ENCODE measurements around the gene ZNF804B.

The ZNF804B gene

DNA sequence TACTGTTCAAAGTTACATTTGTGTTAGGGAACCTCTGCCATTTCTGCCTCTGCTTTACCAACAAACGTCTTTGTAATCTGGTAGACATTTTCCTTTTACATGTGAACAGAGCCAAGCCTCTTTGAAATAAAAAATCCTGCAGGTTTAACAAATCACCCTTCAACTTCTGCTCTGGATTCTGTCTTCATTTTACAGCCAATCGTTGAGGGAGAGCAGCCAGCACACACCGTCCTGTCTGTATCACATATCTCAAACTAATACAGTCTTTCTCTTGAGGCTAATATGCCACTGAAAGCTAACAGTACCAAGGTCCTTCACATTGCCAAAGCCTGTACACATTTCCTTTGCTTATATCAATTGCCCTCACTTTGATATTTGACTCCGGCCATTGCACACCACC lies 504.6 kb downstream of the ZNF804B start:
- H3K9me3 ChIP-seq (ENCODE audit: control insufficient read depth, insufficient read depth, low read length) = no peaks in the 10 kb centered on the region
- no peak overlapping the region for H3K27ac ChIP-seq (ENCODE audit: low read depth, low read length)
- H3K27me3 ChIP-seq (ENCODE audit: control insufficient read depth, insufficient read depth, low read length) = no peaks in the 10 kb centered on the region
- no peak overlapping the region for H3K4me3 ChIP-seq (ENCODE audit: low read depth, low read length)
- H3K9ac ChIP-seq (ENCODE audit: low read depth, low read length) = no peak overlapping the region
- H3K4me1 ChIP-seq (ENCODE audit: control insufficient read depth, insufficient read depth, low read length) = no peaks in the 10 kb centered on the region
- H3K36me3 ChIP-seq (ENCODE audit: control insufficient read depth, insufficient read depth, low read length) = no peaks in the 10 kb centered on the region

DNA sequence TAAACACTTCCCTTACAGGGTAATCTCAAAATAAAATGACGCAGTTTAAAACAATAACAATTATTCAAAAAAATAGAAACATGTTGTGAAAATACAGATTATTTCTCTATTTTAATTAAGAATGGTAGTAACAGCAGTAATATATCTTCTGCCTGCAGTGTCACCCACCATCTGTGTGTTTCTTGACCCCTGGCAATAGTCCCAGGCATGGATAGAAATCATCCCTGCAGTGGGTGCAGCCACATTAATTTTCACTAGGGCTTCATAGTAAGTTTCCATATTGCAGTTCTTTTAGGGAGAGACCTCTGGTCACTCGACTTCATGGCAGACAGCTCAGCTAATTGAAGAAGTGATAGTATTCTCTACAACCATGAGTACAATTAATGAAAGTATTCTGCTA lies 506.1 kb downstream of the ZNF804B start:
- H3K36me3 ChIP-seq (ENCODE audit: control insufficient read depth, insufficient read depth, low read length) = no peaks in the 10 kb centered on the region
- no peaks in the 10 kb centered on the region for H3K9me3 ChIP-seq (ENCODE audit: control insufficient read depth, insufficient read depth, low read length)
- H3K9ac ChIP-seq (ENCODE audit: low read depth, low read length) = no peak overlapping the region
- H3K27ac ChIP-seq (ENCODE audit: low read depth, low read length) = no peak overlapping the region
- H3K4me1 ChIP-seq (ENCODE audit: control insufficient read depth, insufficient read depth, low read length) = no peaks in the 10 kb centered on the region
- no peaks in the 10 kb centered on the region for H3K27me3 ChIP-seq (ENCODE audit: control insufficient read depth, insufficient read depth, low read length)
- H3K4me3 ChIP-seq (ENCODE audit: low read depth, low read length) = no peak overlapping the region

DNA sequence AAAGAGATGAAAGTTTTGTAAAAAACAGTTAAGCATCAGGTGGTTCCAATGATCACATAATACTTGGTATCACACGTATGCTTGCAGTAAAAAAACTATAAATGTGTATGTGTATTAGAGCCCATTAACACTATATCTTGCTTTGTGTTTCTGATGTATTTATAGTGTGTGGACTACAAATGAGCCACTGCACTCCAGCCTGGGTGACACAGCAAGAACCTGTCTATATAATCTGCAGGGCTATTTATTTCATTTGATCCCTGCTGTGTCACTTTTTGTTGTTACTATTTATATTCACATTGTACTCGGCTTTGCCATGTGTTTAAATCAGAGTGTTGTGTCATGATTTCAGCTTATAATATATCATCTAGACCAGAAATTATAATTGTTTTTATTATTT lies 523.8 kb downstream of the ZNF804B start:
- H3K27ac ChIP-seq (ENCODE audit: low read depth, low read length) = no peak overlapping the region
- H3K4me3 ChIP-seq (ENCODE audit: low read depth, low read length) = no peak overlapping the region
- no peaks in the 10 kb centered on the region for H3K36me3 ChIP-seq (ENCODE audit: control insufficient read depth, insufficient read depth, low read length)
- no peaks in the 10 kb centered on the region for H3K4me1 ChIP-seq (ENCODE audit: control insufficient read depth, insufficient read depth, low read length)
- no peaks in the 10 kb centered on the region for H3K9me3 ChIP-seq (ENCODE audit: control insufficient read depth, insufficient read depth, low read length)
- H3K9ac ChIP-seq (ENCODE audit: low read depth, low read length) = no peak overlapping the region
- no peaks in the 10 kb centered on the region for H3K27me3 ChIP-seq (ENCODE audit: control insufficient read depth, insufficient read depth, low read length)

DNA sequence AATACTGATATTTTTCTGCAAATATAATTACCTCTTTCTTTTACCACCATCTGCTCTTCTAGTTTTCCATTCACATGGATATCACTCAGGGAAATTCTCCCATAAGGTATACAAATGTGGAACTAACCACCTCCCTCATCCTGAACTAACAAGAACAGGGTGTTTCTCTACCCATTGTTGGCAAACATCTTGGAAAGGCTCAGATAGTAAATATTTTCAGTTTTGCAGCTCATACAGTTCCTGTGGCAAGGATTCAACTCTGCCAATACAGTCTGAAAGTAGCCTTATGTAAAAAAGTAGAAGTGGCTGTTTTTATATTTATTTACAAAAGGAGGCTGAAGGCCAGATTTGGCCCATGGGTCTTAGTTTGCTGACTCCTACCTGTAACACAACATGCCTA lies 549.0 kb downstream of the ZNF804B start:
- H3K9ac ChIP-seq (ENCODE audit: low read depth, low read length) = no peak overlapping the region
- no peaks in the 10 kb centered on the region for H3K4me1 ChIP-seq (ENCODE audit: control insufficient read depth, insufficient read depth, low read length)
- no peaks in the 10 kb centered on the region for H3K9me3 ChIP-seq (ENCODE audit: control insufficient read depth, insufficient read depth, low read length)
- no peaks in the 10 kb centered on the region for H3K36me3 ChIP-seq (ENCODE audit: control insufficient read depth, insufficient read depth, low read length)
- no peak overlapping the region for H3K27ac ChIP-seq (ENCODE audit: low read depth, low read length)
- no peak overlapping the region for H3K4me3 ChIP-seq (ENCODE audit: low read depth, low read length)
- no peaks in the 10 kb centered on the region for H3K27me3 ChIP-seq (ENCODE audit: control insufficient read depth, insufficient read depth, low read length)

DNA sequence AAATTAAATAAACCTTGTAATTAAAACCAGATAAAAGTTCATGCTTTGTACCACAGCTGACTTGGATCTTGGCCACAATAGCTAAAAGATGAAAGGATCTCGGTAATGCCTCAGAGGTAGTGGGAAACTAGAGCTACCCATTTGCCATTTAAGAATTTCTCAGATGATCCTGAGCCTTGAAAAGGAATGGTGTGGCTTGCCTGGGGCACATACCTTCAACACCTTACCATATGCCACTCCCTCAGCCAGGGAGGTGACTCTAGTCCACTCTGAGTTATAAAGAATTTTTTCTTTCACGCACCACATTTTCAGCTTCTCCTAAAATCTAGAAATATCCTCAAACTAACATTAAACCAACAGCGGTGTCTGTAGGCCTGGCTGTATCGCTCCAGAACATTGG lies 552.4 kb downstream of the ZNF804B start:
- no peaks in the 10 kb centered on the region for H3K4me1 ChIP-seq (ENCODE audit: control insufficient read depth, insufficient read depth, low read length)

DNA sequence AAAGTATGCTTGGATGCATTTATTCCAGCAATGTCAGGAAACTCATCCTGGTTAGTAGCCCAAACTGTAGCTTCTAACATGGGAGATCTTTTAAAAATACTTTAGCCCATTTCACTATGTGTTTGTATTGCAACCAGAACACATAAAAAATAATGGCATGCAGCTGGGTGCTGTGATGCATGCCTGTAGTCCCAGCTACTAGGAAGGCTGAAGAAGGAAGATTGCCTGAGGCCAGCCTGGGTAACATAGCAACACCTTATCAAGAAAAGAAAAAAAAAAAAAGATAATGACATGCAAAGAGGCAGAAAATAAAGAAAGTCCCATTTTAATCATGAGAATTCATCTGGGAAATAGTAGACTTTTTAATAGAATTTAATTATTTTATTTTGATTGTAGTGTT lies 553.1 kb downstream of the ZNF804B start:
- no peak overlapping the region for H3K4me3 ChIP-seq (ENCODE audit: low read depth, low read length)
- H3K9ac ChIP-seq (ENCODE audit: low read depth, low read length) = no peak overlapping the region
- no peaks in the 10 kb centered on the region for H3K9me3 ChIP-seq (ENCODE audit: control insufficient read depth, insufficient read depth, low read length)
- no peaks in the 10 kb centered on the region for H3K4me1 ChIP-seq (ENCODE audit: control insufficient read depth, insufficient read depth, low read length)
- H3K27ac ChIP-seq (ENCODE audit: low read depth, low read length) = no peak overlapping the region
- no peaks in the 10 kb centered on the region for H3K27me3 ChIP-seq (ENCODE audit: control insufficient read depth, insufficient read depth, low read length)
- H3K36me3 ChIP-seq (ENCODE audit: control insufficient read depth, insufficient read depth, low read length) = no peaks in the 10 kb centered on the region

More for the DNA sequence above, 552.4 kb downstream of the ZNF804B start:
- Histone ChIP-seq H3K27me3 (ENCODE audit: control insufficient read depth, insufficient read depth, low read length) (no peaks in the 10 kb centered on the region), H3K36me3 (ENCODE audit: control insufficient read depth, insufficient read depth, low read length) (no peaks in the 10 kb centered on the region), H3K4me3 (ENCODE audit: low read depth, low read length) (no peak overlapping the region), H3K9ac (ENCODE audit: low read depth, low read length) (no peak overlapping the region), H3K27ac (ENCODE audit: low read depth, low read length) (no peak overlapping the region), H3K9me3 (ENCODE audit: control insufficient read depth, insufficient read depth, low read length) (no peaks in the 10 kb centered on the region)

DNA sequence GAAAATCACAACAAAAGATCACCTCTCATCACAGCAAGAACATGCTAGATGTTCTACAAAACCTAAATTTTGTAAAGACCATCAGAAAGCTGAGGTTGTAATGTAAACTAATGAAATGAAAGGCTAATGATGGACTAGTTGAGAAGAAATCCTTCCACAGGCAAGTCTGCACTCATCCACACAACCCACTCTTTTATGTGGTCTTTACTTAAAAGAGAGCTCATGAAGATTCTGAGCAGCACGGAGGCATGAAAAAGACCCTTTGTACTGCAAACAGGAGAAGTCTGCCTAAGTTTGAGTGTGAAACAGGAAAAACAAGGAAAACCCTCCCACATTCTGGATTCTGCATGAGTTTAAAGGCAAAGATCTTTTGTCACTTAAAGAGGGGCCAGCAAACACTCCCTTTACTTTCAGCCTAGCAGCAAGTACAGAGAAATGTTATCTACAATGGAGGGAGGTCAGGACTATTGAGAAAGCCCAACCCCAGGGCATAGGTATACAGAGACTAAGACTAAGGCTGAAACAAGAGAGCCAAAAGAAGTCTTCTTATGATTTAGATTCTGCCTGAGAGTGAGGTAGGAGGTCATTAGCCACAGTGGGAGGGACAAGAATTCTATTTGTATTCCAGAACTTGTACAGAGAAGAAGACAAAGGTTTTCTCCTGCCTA lies 557.2 kb downstream of the ZNF804B start:
- Histone ChIP-seq H3K9ac (ENCODE audit: low read depth, low read length) (no peak overlapping the region), H3K36me3 (ENCODE audit: control insufficient read depth, insufficient read depth, low read length) (no peaks in the 10 kb centered on the region), H3K9me3 (ENCODE audit: control insufficient read depth, insufficient read depth, low read length) (no peaks in the 10 kb centered on the region; the same call in 1 of the 2 replicates), H3K27me3 (ENCODE audit: control insufficient read depth, insufficient read depth, low read length) (no peaks in the 10 kb centered on the region), H3K4me3 (ENCODE audit: low read depth, low read length) (no peak overlapping the region), H3K27ac (ENCODE audit: low read depth, low read length) (no peak overlapping the region), H3K4me1 (ENCODE audit: control insufficient read depth, insufficient read depth, low read length) (no peaks in the 10 kb centered on the region)

DNA sequence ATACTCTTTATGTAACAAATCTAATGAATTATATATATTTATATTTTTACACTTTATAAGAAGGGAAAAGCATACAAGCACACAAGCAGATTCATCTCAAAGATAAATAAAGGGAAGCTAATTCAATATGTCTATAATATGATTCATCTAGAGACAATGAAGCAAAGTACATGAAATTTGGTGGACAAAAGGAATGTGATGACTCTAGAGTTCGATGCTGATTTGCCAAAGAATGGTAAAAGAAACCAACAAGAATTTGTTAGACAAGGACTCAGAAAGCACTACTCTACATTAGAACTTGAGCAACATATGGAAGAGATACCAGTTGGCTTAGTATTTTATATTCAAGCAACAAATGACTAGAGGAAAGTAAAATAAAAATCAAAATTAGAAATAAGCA lies 572.5 kb downstream of the ZNF804B start:
- Histone ChIP-seq H3K27me3 (ENCODE audit: control insufficient read depth, insufficient read depth, low read length) (no peaks in the 10 kb centered on the region), H3K4me1 (ENCODE audit: control insufficient read depth, insufficient read depth, low read length) (peaks cover 21% of the 10 kb centered on the region), H3K9ac (ENCODE audit: low read depth, low read length) (no peak overlapping the region), H3K36me3 (ENCODE audit: control insufficient read depth, insufficient read depth, low read length) (no peaks in the 10 kb centered on the region), H3K27ac (ENCODE audit: low read depth, low read length) (no peak overlapping the region), H3K9me3 (ENCODE audit: control insufficient read depth, insufficient read depth, low read length) (no peaks in the 10 kb centered on the region), H3K4me3 (ENCODE audit: low read depth, low read length) (no peak overlapping the region)

DNA sequence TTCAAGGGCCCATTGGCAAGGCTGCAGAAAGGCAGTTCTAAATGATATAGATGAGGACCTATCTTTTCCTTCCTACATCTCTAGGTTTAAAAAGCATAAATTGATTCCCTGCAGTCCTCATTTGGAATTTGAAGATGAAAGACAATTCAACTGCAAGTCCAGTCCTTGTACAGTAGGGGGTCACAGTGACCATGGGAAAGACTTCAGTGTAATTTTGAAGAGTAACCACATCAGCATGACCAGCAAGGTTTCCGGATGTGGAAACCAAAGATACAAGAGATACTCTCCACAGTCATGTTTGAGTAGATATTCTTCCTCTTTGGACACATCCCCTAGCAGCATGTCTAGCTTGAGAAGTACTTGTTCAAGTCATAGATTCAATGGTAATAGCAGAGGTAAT lies 575.3 kb downstream of the ZNF804B start:
- H3K27ac ChIP-seq (ENCODE audit: low read depth, low read length) = no peak overlapping the region
- no peaks in the 10 kb centered on the region for H3K9me3 ChIP-seq (ENCODE audit: control insufficient read depth, insufficient read depth, low read length)
- peaks cover 21% of the 10 kb centered on the region for H3K4me1 ChIP-seq (ENCODE audit: control insufficient read depth, insufficient read depth, low read length)

DNA sequence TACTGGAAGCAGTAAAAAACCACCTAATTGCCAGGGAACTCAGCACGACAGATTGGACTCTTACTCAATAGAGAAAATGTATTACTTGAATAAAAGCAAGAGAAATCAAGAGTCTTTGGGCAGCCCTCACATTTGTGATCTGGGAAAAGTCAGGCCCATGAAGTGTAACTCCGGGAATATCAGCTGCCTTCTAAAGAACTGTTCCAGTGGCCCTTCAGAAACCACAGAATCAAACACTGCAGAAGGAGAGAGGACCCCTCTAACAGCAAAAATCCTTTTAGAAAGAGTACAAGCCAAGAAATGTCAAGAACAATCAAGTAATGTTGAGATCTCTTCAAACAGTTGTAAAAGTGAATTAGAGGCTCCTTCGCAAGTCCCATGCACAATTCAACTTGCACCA lies 576.0 kb downstream of the ZNF804B start:
- Histone ChIP-seq H3K27ac (ENCODE audit: low read depth, low read length) (no peak overlapping the region), H3K9me3 (ENCODE audit: control insufficient read depth, insufficient read depth, low read length) (no peaks in the 10 kb centered on the region), H3K36me3 (ENCODE audit: control insufficient read depth, insufficient read depth, low read length) (no peaks in the 10 kb centered on the region), H3K9ac (ENCODE audit: low read depth, low read length) (no peak overlapping the region), H3K4me3 (ENCODE audit: low read depth, low read length) (no peak overlapping the region), H3K4me1 (ENCODE audit: control insufficient read depth, insufficient read depth, low read length) (peaks cover 21% of the 10 kb centered on the region), H3K27me3 (ENCODE audit: control insufficient read depth, insufficient read depth, low read length) (no peaks in the 10 kb centered on the region)

More for the DNA sequence above, 575.3 kb downstream of the ZNF804B start:
- H3K4me3 ChIP-seq (ENCODE audit: low read depth, low read length) = no peak overlapping the region
- H3K27me3 ChIP-seq (ENCODE audit: control insufficient read depth, insufficient read depth, low read length) = no peaks in the 10 kb centered on the region
- H3K9ac ChIP-seq (ENCODE audit: low read depth, low read length) = no peak overlapping the region
- H3K36me3 ChIP-seq (ENCODE audit: control insufficient read depth, insufficient read depth, low read length) = no peaks in the 10 kb centered on the region

DNA sequence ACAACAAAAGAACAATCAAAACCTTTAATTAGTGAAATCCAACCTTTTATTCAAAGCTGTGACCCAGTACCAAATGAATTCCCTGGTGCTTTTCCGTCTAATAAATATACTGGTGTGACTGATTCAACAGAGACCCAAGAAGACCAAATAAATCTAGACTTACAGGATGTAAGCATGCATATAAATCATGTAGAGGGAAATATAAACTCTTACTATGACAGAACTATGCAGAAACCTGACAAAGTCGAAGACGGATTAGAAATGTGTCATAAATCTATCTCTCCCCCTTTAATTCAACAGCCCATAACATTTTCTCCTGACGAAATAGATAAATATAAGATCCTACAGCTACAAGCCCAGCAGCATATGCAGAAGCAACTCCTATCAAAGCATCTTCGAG lies 576.6 kb downstream of the ZNF804B start:
- H3K27ac ChIP-seq (ENCODE audit: low read depth, low read length) = no peak overlapping the region
- no peak overlapping the region for H3K9ac ChIP-seq (ENCODE audit: low read depth, low read length)
- H3K36me3 ChIP-seq (ENCODE audit: control insufficient read depth, insufficient read depth, low read length) = no peaks in the 10 kb centered on the region
- H3K27me3 ChIP-seq (ENCODE audit: control insufficient read depth, insufficient read depth, low read length) = no peaks in the 10 kb centered on the region
- H3K4me3 ChIP-seq (ENCODE audit: low read depth, low read length) = no peak overlapping the region
- peaks cover 21% of the 10 kb centered on the region for H3K4me1 ChIP-seq (ENCODE audit: control insufficient read depth, insufficient read depth, low read length)
- H3K9me3 ChIP-seq (ENCODE audit: control insufficient read depth, insufficient read depth, low read length) = no peaks in the 10 kb centered on the region
